Measurements from ENCODE around the gene MUC4. TPM values are rescaled to one million over a fixed set of nuclear protein-coding genes. Genes with fewer than 3 reads are reported as not detected.

MUC4 gene
- polyA plus RNA-seq, 1 of the 3 experiments (the other 2 are of a cell fraction), result 0.07 TPM

DNA sequence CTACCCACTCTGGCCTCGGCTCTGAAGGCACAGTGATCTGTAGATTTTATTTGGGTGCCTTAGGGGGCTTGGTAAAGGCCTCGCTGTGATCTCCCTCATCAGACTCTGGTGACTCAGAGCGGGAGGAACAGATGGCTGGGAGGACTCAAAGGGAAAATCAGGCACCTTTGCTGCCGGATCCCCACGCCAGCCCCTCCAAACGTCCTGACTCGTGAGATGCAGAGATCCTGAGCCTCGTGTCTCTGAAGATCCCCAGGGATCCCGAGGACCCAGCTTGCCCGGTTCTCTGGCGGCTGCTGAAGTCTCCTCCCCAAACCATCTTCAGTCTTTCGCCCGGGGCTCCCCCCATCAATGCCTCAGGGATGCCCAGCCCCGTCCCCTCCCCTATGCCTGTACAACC is 58.1 kb downstream of the MUC4 start (continued):
- no peak for TF ChIP-seq TCF12 (IDR thresholded peaks at IDR 0.05)
- no peak for TF ChIP-seq RXRA (IDR thresholded peaks at IDR 0.05; ENCODE audit: borderline replicate concordance, low read depth)
- no peak for TF ChIP-seq GABPA (IDR thresholded peaks at IDR 0.05; ENCODE audit: low read depth)
- TF ChIP-seq CTCF (IDR thresholded peaks at IDR 0.05), result no peak
- no peak for TF ChIP-seq ELF1 (IDR thresholded peaks at IDR 0.05)

DNA sequence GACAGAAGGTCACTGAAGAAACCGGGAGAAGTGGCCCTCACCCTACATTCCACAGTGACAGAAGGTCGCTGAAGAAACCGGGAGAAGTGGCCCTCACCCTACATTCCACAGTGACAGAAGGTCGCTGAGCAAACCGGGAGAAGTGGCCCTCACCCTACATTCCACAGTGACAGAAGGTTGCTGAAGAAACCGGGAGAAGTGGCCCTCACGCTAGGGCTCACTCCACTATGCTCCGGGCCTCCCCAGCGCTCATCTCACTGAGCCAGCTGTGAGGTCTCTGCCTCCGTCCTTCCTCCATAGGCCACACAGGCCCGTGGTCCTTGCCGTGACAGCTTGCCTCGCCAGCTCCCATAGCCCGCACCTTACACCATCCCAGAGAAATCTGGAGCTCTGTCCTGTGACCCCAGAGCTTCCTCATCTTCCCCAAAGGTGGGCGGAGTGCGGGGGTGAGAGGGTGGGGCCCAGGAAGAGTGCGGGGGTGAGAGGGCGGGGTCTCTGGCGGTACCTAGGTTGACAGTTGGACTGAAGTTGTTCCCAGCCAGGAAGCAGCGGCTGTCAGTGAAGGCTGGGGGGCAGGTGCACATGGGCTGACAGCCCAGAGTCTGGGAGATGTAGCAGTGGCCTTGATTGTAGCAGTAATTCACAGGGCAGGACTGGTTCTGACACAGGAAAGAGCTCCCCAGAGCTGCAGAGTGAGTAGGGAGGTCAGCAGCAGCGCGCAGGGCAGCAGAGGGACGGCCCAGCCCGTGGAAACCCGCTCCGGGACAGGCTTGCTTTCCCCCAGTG is 59.0 kb downstream of the MUC4 start:
- Histone ChIP-seq H3K4me3 (ENCODE audit: low read depth in 2 of 2, low read length in 1 of 2) (no peak overlapping the region), H3K36me3 (replicated peaks in 1 of 2; ENCODE audit: control insufficient read depth in 1 of 2, insufficient read depth in 2 of 2, low read length in 1 of 2) (no peaks in the 10 kb centered on the region), H3K27ac (ENCODE audit: low read depth in 2 of 2, low read length in 1 of 2) (no peak overlapping the region), H3F3A (replicated peaks; ENCODE audit: insufficient read depth) (no peaks in the 10 kb centered on the region), H3K9me3 (no peaks in the 10 kb centered on the region), H4K20me1 (ENCODE audit: insufficient read depth) (no peaks in the 10 kb centered on the region), H2AFZ (ENCODE audit: low read depth) (no peak overlapping the region), H3K79me2 (ENCODE audit: insufficient read depth) (no peaks in the 10 kb centered on the region), H3K9me2 (no peaks in the 10 kb centered on the region), H3K4me1 (ENCODE audit: control insufficient read depth in 1 of 2, insufficient read depth in 2 of 2, low read depth in 1 of 2, low read length in 1 of 2) (peaks cover 0 to 12% of the 10 kb centered on the region in 2 experiments; a peak in 1 of 4 replicates), H3K27me3 (ENCODE audit: insufficient read depth) (peaks cover 5% of the 10 kb centered on the region; the same call in 1 of the 2 replicates), H3K4me2 (no peak overlapping the region), H3K9ac (no peak overlapping the region)
- CTCF ChIA-PET, result interaction anchor here (1.1 to 1.4 kb wide), 2 partner anchors 16 to 98 kb away, joined by 3 to 4 read pairs; no protein-coding TSS in a partner anchor
- peak; percentile 21 for DNase-seq
- WGBS (ENCODE audit: low lambda C conversion rate), result 74% methylated on average over 21 of the region's 26 CpGs
- POLR2A ChIA-PET, result no interaction called here
- TF ChIP-seq POLR2AphosphoS5 (IDR thresholded peaks at IDR 0.05; ENCODE audit: low read depth, low read length) (no peak), JUND (IDR thresholded peaks at IDR 0.05) (no peak), TAF1 (IDR thresholded peaks at IDR 0.05; ENCODE audit: borderline replicate concordance, low read depth, low read length) (no peak), ELF1 (IDR thresholded peaks at IDR 0.05) (no peak), FOXM1 (IDR thresholded peaks at IDR 0.05; ENCODE audit: low read depth) (no peak), EZH2phosphoT487 (IDR thresholded peaks at IDR 0.05; ENCODE audit: borderline replicate concordance, low read depth) (no peak), RCOR1 (IDR thresholded peaks at IDR 0.05; ENCODE audit: low read length) (no peak), CTCF (IDR thresholded peaks at IDR 0.05) (no peak), RAD21 (IDR thresholded peaks at IDR 0.05; ENCODE audit: low read length) (no peak), YY1 (IDR thresholded peaks at IDR 0.05; ENCODE audit: low read depth) (no peak), GABPA (IDR thresholded peaks at IDR 0.05; ENCODE audit: low read depth) (no peak), TEAD4 (IDR thresholded peaks at IDR 0.05; ENCODE audit: borderline replicate concordance, insufficient read depth) (no peak), NFIC (IDR thresholded peaks at IDR 0.05; ENCODE audit: borderline replicate concordance) (no peak), FOXJ3 (CRISPR knock-in tag; IDR thresholded peaks at IDR 0.05) (no peak), SIN3A (IDR thresholded peaks at IDR 0.05; ENCODE audit: borderline replicate concordance, low read depth, low read length) (no peak), SMC3 (IDR thresholded peaks at IDR 0.05; ENCODE audit: low read depth, low read length) (no peak), EP300 (IDR thresholded peaks at IDR 0.05; ENCODE audit: borderline replicate concordance in 1 of 2, low read depth in 1 of 2, low read length in 1 of 2) (no peak)
- TF ChIP-seq, protein P1, sequence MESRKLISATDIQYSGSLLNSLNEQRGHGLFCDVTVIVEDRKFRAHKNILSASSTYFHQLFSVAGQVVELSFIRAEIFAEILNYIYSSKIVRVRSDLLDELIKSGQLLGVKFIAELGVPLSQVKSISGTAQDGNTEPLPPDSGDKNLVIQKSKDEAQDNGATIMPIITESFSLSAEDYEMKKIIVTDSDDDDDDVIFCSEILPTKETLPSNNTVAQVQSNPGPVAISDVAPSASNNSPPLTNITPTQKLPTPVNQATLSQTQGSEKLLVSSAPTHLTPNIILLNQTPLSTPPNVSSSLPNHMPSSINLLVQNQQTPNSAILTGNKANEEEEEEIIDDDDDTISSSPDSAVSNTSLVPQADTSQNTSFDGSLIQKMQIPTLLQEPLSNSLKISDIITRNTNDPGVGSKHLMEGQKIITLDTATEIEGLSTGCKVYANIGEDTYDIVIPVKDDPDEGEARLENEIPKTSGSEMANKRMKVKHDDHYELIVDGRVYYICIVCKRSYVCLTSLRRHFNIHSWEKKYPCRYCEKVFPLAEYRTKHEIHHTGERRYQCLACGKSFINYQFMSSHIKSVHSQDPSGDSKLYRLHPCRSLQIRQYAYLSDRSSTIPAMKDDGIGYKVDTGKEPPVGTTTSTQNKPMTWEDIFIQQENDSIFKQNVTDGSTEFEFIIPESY (IDR thresholded peaks at IDR 0.05; ENCODE audit: borderline replicate concordance, low read depth), result no peak
- TF ChIP-seq, protein P2, sequence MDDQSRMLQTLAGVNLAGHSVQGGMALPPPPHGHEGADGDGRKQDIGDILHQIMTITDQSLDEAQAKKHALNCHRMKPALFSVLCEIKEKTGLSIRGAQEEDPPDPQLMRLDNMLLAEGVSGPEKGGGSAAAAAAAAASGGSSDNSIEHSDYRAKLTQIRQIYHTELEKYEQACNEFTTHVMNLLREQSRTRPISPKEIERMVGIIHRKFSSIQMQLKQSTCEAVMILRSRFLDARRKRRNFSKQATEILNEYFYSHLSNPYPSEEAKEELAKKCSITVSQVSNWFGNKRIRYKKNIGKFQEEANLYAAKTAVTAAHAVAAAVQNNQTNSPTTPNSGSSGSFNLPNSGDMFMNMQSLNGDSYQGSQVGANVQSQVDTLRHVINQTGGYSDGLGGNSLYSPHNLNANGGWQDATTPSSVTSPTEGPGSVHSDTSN (IDR thresholded peaks at IDR 0.05), result no peak
- TF ChIP-seq, protein P3, sequence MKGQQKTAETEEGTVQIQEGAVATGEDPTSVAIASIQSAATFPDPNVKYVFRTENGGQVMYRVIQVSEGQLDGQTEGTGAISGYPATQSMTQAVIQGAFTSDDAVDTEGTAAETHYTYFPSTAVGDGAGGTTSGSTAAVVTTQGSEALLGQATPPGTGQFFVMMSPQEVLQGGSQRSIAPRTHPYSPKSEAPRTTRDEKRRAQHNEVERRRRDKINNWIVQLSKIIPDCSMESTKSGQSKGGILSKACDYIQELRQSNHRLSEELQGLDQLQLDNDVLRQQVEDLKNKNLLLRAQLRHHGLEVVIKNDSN (IDR thresholded peaks at IDR 0.05; ENCODE audit: borderline replicate concordance, low read depth), result no peak
